IPS-15b (cell line): ENCODE results near the gene GAPT.

Experiments used
- H3K27me3 ChIP-seq: one replicate; pipeline ENCODE4 v1.6.1; 2013; ENCODE audit warnings: low read length; ENCODE audit not compliant: control insufficient read depth, insufficient read depth
- H3K36me3 ChIP-seq: one replicate; pipeline ENCODE4 v1.6.1; 2013; ENCODE audit warnings: low read length; ENCODE audit not compliant: control insufficient read depth, insufficient read depth
- H3K4me1 ChIP-seq: one replicate; pipeline ENCODE4 v1.6.1; 2013; ENCODE audit warnings: mild to moderate bottlenecking, low read length; ENCODE audit not compliant: control insufficient read depth, insufficient read depth
- H3K4me3 ChIP-seq: one replicate; pipeline ENCODE4 v1.5.1; 2013; ENCODE audit warnings: low read depth, low read length
- H3K9ac ChIP-seq: one replicate; pipeline ENCODE4 v1.6.1; 2013; ENCODE audit warnings: low read depth, mild to moderate bottlenecking, low read length
- H3K9me3 ChIP-seq: one replicate; pipeline ENCODE4 v1.6.1; 2013; ENCODE audit warnings: mild to moderate bottlenecking, low read length; ENCODE audit not compliant: control insufficient read depth, insufficient read depth

GAPT gene

DNA sequence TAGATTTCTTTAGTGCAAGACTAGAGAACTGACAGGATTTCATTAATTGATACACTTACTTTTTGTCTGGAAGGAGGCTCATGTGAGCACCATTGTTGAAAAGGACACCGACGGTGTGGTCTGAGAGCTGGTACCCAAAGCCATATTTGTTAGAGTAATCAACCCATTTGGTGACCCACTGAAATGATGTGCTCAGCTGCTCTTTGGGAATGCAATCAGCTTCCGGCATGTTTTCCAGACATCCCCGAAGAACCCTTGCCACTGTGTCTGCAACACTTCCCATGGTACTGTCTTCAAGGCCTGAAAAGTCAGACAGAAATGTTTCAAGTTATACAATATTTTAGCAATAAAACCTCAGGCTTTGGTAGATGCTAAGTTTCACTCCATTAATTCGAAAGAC lies 35.8 kb upstream of the GAPT start:
- Histone ChIP-seq H3K9me3 (no peaks in the 10 kb centered on the region), H3K36me3 (peaks cover 6% of the 10 kb centered on the region), H3K27me3 (peaks cover 10% of the 10 kb centered on the region), H3K4me1 (peaks cover 2% of the 10 kb centered on the region), H3K9ac (no peak overlapping the region), H3K4me3 (no peak overlapping the region)

DNA sequence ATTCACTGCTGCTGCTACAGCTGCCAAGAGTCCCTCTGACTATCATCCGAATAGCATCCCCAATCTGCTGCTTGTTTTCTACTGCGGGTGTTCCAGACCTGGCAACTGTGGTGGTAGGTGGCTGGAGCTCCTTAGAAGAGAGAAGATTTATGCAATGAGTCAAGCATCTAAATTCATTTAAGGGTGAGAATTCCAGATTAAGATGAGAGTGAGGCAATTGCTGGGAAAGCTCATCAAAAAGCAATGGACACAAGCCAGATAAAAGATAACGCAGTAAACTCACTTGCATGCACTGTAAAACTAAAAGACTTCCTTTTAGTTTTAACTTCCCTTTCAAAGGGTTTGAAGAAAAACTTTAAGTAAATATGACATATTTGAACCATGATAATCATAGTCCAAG lies 35.2 kb upstream of the GAPT start:
- Histone ChIP-seq H3K9ac (no peak overlapping the region), H3K9me3 (no peaks in the 10 kb centered on the region), H3K4me3 (no peak overlapping the region), H3K4me1 (peaks cover 2% of the 10 kb centered on the region), H3K36me3 (peaks cover 6% of the 10 kb centered on the region), H3K27me3 (peaks cover 10% of the 10 kb centered on the region)

DNA sequence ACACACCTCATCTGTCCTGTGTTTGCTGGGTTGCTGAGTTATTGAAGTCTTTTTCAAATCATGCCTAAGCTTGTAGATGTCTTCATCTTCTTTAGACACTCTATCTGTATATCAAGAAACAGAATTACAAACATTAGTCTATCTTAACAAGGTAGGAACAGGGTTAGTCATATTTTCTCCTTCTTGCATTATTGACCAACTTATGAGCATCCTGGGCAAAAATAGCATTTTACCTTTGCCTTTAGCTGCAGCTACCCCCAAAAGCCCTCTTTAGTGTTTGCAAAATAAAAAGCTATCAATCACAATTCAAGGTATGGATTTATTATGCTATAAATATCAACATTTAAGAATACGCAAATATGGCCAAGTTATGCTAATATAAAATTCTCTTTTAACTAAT lies 34.7 kb upstream of the GAPT start:
- no peak overlapping the region for H3K9ac ChIP-seq
- peaks cover 10% of the 10 kb centered on the region for H3K27me3 ChIP-seq
- H3K36me3 ChIP-seq = peaks cover 6% of the 10 kb centered on the region
- peaks cover 2% of the 10 kb centered on the region for H3K4me1 ChIP-seq
- H3K4me3 ChIP-seq = no peak overlapping the region
- H3K9me3 ChIP-seq = no peaks in the 10 kb centered on the region

DNA sequence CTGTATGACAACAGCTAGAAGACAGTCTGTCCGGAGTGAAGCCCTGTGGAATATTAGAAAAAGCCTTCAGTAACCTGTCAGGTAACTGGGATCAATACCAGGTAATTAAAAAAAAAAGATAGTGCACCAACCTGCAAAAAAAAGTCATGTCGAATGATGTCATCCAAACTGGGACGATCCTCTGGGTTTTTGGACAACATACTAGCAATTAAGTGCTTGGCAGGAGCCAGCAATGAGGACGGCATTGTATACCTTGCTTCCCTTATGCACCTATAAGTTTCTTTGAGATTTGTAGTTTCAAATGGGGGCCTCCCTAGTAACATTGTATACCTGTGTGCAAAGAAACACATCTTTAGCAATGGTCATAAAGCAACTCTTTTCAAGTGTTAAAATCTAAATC lies 34.2 kb upstream of the GAPT start:
- Histone ChIP-seq H3K4me1 (peaks cover 2% of the 10 kb centered on the region), H3K9me3 (no peaks in the 10 kb centered on the region), H3K9ac (no peak overlapping the region), H3K27me3 (peaks cover 10% of the 10 kb centered on the region), H3K4me3 (no peak overlapping the region), H3K36me3 (peaks cover 6% of the 10 kb centered on the region)

DNA sequence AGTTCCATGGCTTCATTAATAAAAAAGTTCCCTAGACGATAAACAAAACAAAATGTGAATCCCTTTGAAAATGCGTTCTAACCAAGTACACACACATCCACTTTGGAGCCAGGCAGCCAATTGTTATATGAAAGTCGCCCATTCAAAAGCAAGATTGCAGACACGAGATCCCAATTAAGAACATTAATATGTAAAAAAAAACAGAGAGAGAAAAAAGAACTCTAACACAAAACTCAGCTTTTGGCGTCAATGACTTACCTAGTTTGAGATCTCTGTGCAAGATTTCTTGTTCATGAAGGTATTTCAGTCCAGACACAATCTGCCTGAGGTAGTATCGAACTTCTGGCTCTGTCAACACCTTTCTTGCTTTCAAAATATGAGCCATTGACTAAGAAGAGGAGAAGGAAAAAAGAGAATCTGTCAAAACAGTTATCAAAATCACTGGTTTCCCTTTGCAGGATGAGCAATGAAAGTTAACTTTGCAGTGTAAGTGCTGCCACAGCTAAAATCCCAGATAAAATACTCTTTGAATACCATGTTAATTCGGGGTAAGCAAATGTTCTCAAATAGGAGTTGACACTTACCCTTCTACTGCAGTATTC lies 33.0 kb upstream of the GAPT start:
- Histone ChIP-seq H3K4me3 (peak overlapping the region; percentile 69), H3K9ac (no peak overlapping the region), H3K36me3 (peaks cover 6% of the 10 kb centered on the region), H3K9me3 (no peaks in the 10 kb centered on the region), H3K4me1 (peaks cover 7% of the 10 kb centered on the region), H3K27me3 (peaks cover 10% of the 10 kb centered on the region)

DNA sequence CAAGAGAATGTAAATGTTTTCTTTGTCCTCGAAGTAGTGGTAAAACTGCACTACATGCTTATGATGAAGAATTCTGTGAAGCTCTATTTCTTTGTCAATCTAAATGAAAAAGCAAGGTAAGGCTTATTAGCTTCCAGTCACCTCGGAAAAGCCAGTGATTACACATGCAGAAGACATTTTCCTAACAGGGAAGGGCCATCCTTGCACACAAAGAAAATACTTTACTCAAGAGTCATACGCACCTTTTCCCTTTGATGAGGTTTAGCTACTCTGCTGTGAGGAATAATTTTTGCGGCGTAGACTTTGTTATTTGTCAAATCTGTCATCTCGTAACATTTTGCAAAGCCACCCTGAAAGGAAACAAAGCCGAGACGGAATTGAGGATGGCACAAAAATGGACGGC lies 32.5 kb upstream of the GAPT start:
- peaks cover 6% of the 10 kb centered on the region for H3K36me3 ChIP-seq
- peak overlapping the region; percentile 69 for H3K4me3 ChIP-seq
- H3K9ac ChIP-seq = no peak overlapping the region
- no peaks in the 10 kb centered on the region for H3K9me3 ChIP-seq
- H3K27me3 ChIP-seq = peaks cover 10% of the 10 kb centered on the region
- H3K4me1 ChIP-seq = peaks cover 7% of the 10 kb centered on the region

DNA sequence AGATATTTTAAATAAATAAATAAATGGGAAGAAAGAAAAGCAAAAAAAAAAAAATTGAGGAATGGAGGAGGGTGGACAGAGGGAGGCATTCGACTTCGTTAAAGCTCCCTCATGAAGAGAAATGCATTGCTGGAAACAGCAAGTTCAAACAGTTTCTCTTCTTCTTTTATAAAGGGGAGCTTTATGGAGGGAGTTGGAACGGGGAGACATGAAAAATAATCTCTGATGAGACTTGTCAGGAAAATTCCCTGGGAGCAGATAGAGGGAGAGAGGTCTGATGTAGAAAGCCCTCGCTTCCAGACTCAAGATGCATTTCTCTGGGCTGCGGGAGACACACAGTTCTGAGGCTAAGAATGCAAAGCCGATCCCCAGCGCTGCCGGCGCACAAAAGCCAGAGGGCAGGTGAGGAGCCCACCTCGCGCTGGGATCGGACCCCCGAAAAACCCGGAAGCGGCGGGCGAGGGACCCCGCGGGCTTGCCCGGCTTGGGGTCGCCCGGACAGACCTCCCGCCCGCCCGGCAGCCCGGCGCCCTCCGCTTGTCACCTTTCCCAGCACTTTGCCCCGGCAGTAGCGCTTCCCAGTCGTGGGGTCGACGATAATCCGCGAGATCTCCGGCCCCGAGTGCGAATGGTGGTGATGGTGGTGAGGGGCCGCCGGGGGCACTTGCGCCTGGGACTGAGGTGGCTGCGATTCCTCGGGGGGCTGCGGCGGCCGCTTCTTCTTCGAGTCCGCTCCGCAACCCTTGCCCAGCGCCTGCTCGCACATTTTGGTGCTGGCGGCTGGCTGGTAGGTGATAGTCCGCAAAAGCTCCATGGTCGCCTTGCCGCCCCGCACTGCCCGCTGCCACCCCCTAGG lies 31.9 kb upstream of the GAPT start:
- Histone ChIP-seq H3K27me3 (peaks cover 10% of the 10 kb centered on the region), H3K4me3 (peak overlapping the region; percentile 69), H3K9ac (peak overlapping the region; percentile 62)

DNA sequence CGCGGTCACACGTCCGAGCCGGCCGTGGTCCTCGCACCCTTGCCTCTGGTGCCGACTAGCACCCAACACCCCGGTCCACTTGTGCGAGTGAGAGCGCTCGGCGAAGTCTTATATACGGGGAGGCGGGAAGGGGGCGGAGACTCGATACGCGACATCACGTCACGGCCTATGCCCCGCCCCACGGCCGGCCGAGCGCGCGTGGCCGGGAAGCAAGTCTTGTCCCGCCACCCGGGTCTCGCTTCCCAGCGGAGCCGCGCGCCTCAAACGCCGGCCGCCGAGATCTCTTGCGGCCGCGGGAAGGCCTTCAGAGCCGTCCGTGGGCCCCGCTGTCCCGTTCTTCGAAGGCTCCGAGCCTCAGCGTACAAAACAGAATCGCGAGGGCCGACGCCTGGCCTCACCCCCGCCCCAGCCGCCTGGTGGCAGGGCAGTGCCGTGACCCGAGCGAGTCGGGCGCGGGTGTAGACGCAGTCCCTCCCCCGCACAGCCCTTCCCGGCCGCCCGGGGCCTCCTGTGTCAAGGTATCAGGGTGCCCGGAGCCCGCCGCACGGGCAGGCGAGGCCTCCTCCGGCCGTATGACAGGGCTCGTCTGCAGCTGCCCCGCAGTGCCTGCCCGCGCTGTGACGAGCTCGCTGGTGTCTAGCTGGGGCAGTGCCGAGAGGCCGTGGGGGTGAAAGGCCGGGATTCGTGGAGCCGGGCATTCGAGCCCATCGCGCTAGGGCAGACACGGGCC lies 31.1 kb upstream of the GAPT start, which contains the start of gene PLK2:
PLK2 (minus strand) TSS at position 85 of the 730 bp plus-strand sequence. CDS start 127 bp downstream, outside the sequence.
- H3K27me3 ChIP-seq = peaks cover 10% of the 10 kb centered on the region
- peaks cover 4% of the 10 kb centered on the region for H3K36me3 ChIP-seq
- peaks cover 7% of the 10 kb centered on the region for H3K4me1 ChIP-seq
- no peaks in the 10 kb centered on the region for H3K9me3 ChIP-seq
- H3K9ac ChIP-seq = peak within 1 kb of the TSS; percentile 62
- H3K4me3 ChIP-seq = peak within 1 kb of the TSS; percentile 69

More for the DNA sequence above, 31.9 kb upstream of the GAPT start:
- peaks cover 6% of the 10 kb centered on the region for H3K36me3 ChIP-seq
- H3K4me1 ChIP-seq = peaks cover 7% of the 10 kb centered on the region
- no peaks in the 10 kb centered on the region for H3K9me3 ChIP-seq

DNA sequence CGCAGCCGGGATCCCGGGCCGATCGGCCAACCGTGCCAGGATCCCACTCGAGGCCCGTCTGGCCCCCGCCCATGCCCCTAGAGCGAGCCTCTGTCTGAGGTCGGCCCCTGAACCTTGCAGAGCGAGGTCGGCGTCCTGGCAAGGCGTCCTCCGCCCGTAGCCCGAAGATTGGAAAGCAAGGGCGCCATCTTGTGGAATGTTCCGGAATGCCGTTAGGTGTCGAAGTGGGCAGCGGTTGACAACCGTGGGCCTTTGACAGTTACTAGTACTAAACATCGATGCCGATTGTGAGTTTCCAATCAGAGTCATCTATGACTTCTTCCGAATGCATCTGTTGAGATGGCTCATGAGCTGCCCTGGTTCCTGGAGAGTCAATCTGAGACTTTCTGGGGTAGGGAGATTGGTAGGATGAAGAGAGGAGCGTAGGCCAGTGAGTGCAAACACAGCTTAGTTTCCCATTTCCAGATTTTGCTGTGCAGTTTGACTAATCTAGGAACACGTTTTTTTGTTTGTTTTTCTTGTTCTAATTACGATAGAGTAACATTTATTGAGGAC lies 30.4 kb upstream of the GAPT start:
- peaks cover 7% of the 10 kb centered on the region for H3K4me1 ChIP-seq
- H3K36me3 ChIP-seq = no peaks in the 10 kb centered on the region
- peak overlapping the region; percentile 69 for H3K4me3 ChIP-seq

DNA sequence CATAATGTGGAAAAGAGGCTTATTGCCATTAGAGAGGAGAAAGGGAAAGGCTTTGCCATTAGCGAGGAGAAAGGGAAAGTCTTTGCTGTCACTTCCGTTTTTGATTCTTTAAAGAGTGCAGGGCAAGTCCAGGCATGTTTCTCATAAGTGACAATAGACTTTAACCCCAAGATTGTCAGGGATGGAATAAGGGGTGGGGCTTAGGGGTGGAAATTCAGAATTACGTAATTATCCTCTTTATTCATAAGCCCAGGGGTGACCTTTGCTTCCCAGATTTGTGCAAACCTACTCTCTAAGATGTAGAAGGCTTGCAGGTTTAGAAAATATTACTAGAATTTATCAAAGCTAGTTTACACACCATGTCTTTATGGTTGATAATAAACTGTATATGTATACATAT lies 29.1 kb upstream of the GAPT start:
- no peak overlapping the region for H3K4me3 ChIP-seq
- peaks cover 7% of the 10 kb centered on the region for H3K4me1 ChIP-seq
- H3K9ac ChIP-seq = no peak overlapping the region

More for the DNA sequence above, 30.4 kb upstream of the GAPT start:
- H3K27me3 ChIP-seq = peaks cover 10% of the 10 kb centered on the region
- no peaks in the 10 kb centered on the region for H3K9me3 ChIP-seq
- no peak overlapping the region for H3K9ac ChIP-seq

DNA sequence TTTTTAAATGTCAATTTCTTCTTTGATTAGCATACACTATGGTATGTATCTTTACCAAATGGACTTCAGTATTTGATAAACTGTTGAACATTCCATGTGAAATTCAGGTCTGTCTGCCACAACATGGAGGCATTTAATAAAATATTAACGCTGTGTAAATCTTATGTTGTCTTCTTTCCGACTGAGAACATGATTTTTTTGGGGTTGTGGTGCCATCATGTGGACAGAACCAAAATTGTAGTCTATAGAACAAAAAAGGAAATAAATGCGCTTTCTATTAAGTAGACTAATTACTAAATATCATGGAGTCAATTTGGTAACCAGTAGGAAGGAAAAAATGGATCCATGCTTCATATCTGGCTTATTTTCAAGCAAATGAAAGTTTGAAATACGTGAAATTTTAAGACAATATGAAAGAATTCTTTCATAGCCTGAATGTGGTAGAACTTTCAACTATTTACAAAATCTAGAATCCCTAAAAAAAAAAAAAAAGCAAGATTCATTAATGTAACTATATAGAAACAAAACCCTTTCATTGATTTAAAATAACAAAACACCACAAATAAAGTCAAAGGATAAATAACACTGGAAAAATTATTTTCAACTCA lies 28.5 kb upstream of the GAPT start:
- Histone ChIP-seq H3K36me3 (no peaks in the 10 kb centered on the region), H3K9ac (no peak overlapping the region), H3K9me3 (no peaks in the 10 kb centered on the region)

More for the DNA sequence above, 29.1 kb upstream of the GAPT start:
- H3K9me3 ChIP-seq = no peaks in the 10 kb centered on the region
- peaks cover 10% of the 10 kb centered on the region for H3K27me3 ChIP-seq
- no peaks in the 10 kb centered on the region for H3K36me3 ChIP-seq

More for the DNA sequence above, 28.5 kb upstream of the GAPT start:
- Histone ChIP-seq H3K4me1 (peaks cover 7% of the 10 kb centered on the region), H3K4me3 (no peak overlapping the region), H3K27me3 (peaks cover 10% of the 10 kb centered on the region)
